HEK293 (cell line): ENCODE data around the gene RIPK3.

Experiments
- BCL11B ChIP-seq: fragments of 450-650 bp; formaldehyde crosslinking; IDR thresholded peaks from 2 replicates; pipeline ENCODE4 v1.5.1; 2016; ENCODE audit warnings: low read depth, missing biosample characterization, missing genetic modification characterization
- CTCF ChIP-seq: fragments of 450-650 bp; formaldehyde crosslinking; IDR thresholded peaks from 2 replicates; pipeline ENCODE4 v1.5.1; 2016; ENCODE audit warnings: missing biosample characterization, missing genetic modification characterization
- KLF1 ChIP-seq: fragments of 450-650 bp; formaldehyde crosslinking; IDR thresholded peaks from 2 replicates; pipeline ENCODE4 v1.5.1; 2016; ENCODE audit warnings: missing biosample characterization, missing genetic modification characterization
- ZNF211 ChIP-seq: fragments of 450-650 bp; formaldehyde crosslinking; IDR thresholded peaks from 2 replicates; pipeline ENCODE4 v1.5.1; 2016; ENCODE audit warnings: low read depth, missing biosample characterization, missing genetic modification characterization
- ZNF221 ChIP-seq: fragments of 450-650 bp; formaldehyde crosslinking; IDR thresholded peaks from 2 replicates; pipeline ENCODE4 v1.5.1; 2017; ENCODE audit warnings: missing biosample characterization, missing genetic modification characterization, borderline replicate concordance
- TF ChIP-seq, protein P1 (sequence below): fragments of 450-650 bp; formaldehyde crosslinking; IDR thresholded peaks from 2 replicates; pipeline ENCODE4 v1.5.1; 2017; ENCODE audit warnings: missing biosample characterization, missing genetic modification characterization
- TF ChIP-seq, protein P2 (sequence below): fragments of 450-650 bp; formaldehyde crosslinking; IDR thresholded peaks from 2 replicates; pipeline ENCODE4 v1.5.1; 2016; ENCODE audit warnings: missing biosample characterization, missing genetic modification characterization, low read depth

DNA sequence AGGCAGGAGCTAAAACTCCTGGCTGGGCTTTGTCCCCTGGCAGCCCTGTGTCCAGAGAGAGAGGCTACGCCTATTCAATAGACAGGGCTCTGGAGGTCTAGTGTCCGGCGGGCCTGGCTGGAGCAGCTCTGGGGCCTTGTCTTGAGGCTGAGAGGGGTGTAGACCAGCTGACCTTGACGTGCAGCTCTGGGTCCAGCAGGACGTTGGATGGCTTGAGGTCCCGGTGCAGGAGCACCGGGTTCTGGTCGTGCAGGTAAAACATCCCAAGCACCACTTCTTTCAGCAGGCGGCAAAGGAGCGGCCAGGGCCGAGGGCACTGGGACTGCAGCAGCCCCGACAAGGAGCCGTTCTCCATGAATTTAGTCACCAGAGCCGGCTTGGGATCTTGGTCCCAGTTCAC is 948 bp downstream of the RIPK3 start:
- TF ChIP-seq KLF1 (no peak), BCL11B (tag by site-specific recombination) (no peak), ZNF221 (tag by site-specific recombination) (no peak), ZNF211 (tag by site-specific recombination) (no peak), CTCF (tag by site-specific recombination) (no peak)
- TF ChIP-seq, protein P1, sequence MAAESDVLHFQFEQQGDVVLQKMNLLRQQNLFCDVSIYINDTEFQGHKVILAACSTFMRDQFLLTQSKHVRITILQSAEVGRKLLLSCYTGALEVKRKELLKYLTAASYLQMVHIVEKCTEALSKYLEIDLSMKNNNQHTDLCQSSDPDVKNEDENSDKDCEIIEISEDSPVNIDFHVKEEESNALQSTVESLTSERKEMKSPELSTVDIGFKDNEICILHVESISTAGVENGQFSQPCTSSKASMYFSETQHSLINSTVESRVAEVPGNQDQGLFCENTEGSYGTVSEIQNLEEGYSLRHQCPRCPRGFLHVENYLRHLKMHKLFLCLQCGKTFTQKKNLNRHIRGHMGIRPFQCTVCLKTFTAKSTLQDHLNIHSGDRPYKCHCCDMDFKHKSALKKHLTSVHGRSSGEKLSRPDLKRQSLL (tag by site-specific recombination), result no peak
- TF ChIP-seq, protein P2, sequence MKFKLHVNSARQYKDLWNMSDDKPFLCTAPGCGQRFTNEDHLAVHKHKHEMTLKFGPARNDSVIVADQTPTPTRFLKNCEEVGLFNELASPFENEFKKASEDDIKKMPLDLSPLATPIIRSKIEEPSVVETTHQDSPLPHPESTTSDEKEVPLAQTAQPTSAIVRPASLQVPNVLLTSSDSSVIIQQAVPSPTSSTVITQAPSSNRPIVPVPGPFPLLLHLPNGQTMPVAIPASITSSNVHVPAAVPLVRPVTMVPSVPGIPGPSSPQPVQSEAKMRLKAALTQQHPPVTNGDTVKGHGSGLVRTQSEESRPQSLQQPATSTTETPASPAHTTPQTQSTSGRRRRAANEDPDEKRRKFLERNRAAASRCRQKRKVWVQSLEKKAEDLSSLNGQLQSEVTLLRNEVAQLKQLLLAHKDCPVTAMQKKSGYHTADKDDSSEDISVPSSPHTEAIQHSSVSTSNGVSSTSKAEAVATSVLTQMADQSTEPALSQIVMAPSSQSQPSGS (tag by site-specific recombination), result no peak
